Smooth muscle cell (in vitro differentiated cells): ENCODE results near the gene VASP. TPM values are rescaled to one million over a fixed set of nuclear protein-coding genes. Genes with fewer than 3 reads are reported as not detected.

ENCODE experiments used
- DNase-seq: peaks from one replicate; lab custom pipeline; 2025; ENCODE audit not compliant: unreplicated experiment; lab: John Stamatoyannopoulos, UW
- H2AFZ ChIP-seq: fragments of 200-600 bp; sonication (generic); 2 replicates; pipeline ENCODE4 v1.6.0; 2016; ENCODE audit warnings: antibody characterized with exemption, low read depth, mild to moderate bottlenecking
- H3F3A ChIP-seq: fragments of 200-600 bp; sonication (generic); 2 replicates; pipeline ENCODE4 v1.6.0; 2017; ENCODE audit warnings: antibody characterized with exemption, low read depth
- H3K27ac ChIP-seq: fragments of 200-600 bp; sonication (generic); 2 replicates; pipeline ENCODE4 v1.5.1; 2016; ENCODE audit warnings: low read depth, mild to moderate bottlenecking
- H3K27me3 ChIP-seq: fragments of 200-600 bp; sonication (generic); 2 replicates; pipeline ENCODE4 v1.6.1; 2016; ENCODE audit warnings: low read depth, mild to moderate bottlenecking
- H3K36me3 ChIP-seq: fragments of 200-600 bp; sonication (generic); 2 replicates; pipeline ENCODE4 v1.5.1; 2016; ENCODE audit warnings: low read depth
- H3K4me1 ChIP-seq: fragments of 200-600 bp; sonication (generic); 2 replicates; pipeline ENCODE4 v1.5.1; 2016; ENCODE audit warnings: low read depth
- H3K4me2 ChIP-seq: fragments of 200-600 bp; sonication (generic); 2 replicates; pipeline ENCODE4 v1.6.0; 2016; ENCODE audit warnings: mild to moderate bottlenecking
- H3K4me3 ChIP-seq: fragments of 200-600 bp; sonication (generic); 2 replicates; pipeline ENCODE4 v1.5.1; 2016; ENCODE audit warnings: mild to moderate bottlenecking
- H3K79me2 ChIP-seq: fragments of 200-600 bp; sonication (generic); 2 replicates; pipeline ENCODE4 v1.6.0; 2016; ENCODE audit warnings: low read depth, mild to moderate bottlenecking
- H3K9ac ChIP-seq: fragments of 200-600 bp; sonication (generic); 2 replicates; pipeline ENCODE4 v1.6.0; 2016; ENCODE audit warnings: low read depth
- H3K9me3 ChIP-seq: fragments of 200-600 bp; sonication (generic); replicated peaks from 2 replicates; pipeline ENCODE4 v1.5.1; 2016; ENCODE audit warnings: low read depth
- H4K20me1 ChIP-seq: fragments of 200-600 bp; sonication (generic); 2 replicates; pipeline ENCODE4 v1.6.0; 2016; ENCODE audit warnings: low read depth
- WGBS: methylation state at CpG from one replicate; pipeline ENCODE4 v1.1.7; 2016; ENCODE audit warnings: low lambda C conversion rate; 5-methylcytosine and 5-hydroxymethylcytosine counted together
- polyA plus RNA-seq: library from polyadenylated mRNA; unstranded; fragments of >200 nt; fragmentation: Nextera tagmentation; extraction: Ambion mirVana; gene quantifications from 2 replicates; pipeline ENCODE4 v1.2.1, GENCODE V29; 2016
- total RNA-seq: library from RNA; depleted of rRNA; stranded (reverse); fragments of >200 nt; gene quantifications from 2 replicates; pipeline ENCODE4 v1.2.3, GENCODE V29; 2014
- TF ChIP-seq, protein P1 (sequence below): fragments of 200-600 bp; sonication (generic); IDR thresholded peaks from 2 replicates; pipeline ENCODE4 v1.5.1; 2017; ENCODE audit warnings: borderline replicate concordance, mild to moderate bottlenecking, antibody characterized with exemption; ENCODE audit not compliant: insufficient read depth, poor library complexity, severe bottlenecking

VASP gene
- total and polyA plus RNA-seq, 2 experiments from 2014 or later: 73.6 to 75.8 TPM

- Histone ChIP-seq H3K27ac (no peak overlapping the region), H4K20me1 (peaks cover 1% of the 10 kb centered on the region), H3K4me1 (peaks cover 11% of the 10 kb centered on the region), H3K4me2 (no peak overlapping the region), H3K36me3 (no peaks in the 10 kb centered on the region), H3K27me3 (peaks cover 27% of the 10 kb centered on the region), H3K9ac (no peak overlapping the region), H3K4me3 (no peak overlapping the region), H3K9me3 (no peaks in the 10 kb centered on the region), H2AFZ (no peak overlapping the region), H3F3A (peaks cover 14% of the 10 kb centered on the region), H3K79me2 (no peaks in the 10 kb centered on the region)
- TF ChIP-seq, protein P1, sequence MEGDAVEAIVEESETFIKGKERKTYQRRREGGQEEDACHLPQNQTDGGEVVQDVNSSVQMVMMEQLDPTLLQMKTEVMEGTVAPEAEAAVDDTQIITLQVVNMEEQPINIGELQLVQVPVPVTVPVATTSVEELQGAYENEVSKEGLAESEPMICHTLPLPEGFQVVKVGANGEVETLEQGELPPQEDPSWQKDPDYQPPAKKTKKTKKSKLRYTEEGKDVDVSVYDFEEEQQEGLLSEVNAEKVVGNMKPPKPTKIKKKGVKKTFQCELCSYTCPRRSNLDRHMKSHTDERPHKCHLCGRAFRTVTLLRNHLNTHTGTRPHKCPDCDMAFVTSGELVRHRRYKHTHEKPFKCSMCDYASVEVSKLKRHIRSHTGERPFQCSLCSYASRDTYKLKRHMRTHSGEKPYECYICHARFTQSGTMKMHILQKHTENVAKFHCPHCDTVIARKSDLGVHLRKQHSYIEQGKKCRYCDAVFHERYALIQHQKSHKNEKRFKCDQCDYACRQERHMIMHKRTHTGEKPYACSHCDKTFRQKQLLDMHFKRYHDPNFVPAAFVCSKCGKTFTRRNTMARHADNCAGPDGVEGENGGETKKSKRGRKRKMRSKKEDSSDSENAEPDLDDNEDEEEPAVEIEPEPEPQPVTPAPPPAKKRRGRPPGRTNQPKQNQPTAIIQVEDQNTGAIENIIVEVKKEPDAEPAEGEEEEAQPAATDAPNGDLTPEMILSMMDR: no peak
- no peak for DNase-seq
- 48% methylated on average over 8 of the region's 8 CpGs for WGBS
These were observed 6.2 kb upstream of the VASP start for GRCh38 chr19:45500918-45501729.

GRCh38 chr19:45501730-45502014 lies 5.6 kb upstream of the VASP start:
- no peak for DNase-seq
- H3K4me3 ChIP-seq: no peak overlapping the region

GRCh38 chr19:45502111-45502510 lies 5.2 kb upstream of the VASP start:
- Histone ChIP-seq H3K79me2 (no peaks in the 10 kb centered on the region), H3K9me3 (no peaks in the 10 kb centered on the region), H3K27ac (no peak overlapping the region), H2AFZ (no peak overlapping the region), H4K20me1 (no peaks in the 10 kb centered on the region), H3K4me1 (peaks cover 11% of the 10 kb centered on the region), H3K27me3 (peaks cover 27% of the 10 kb centered on the region), H3K4me3 (no peak overlapping the region), H3K9ac (no peak overlapping the region), H3K36me3 (no peaks in the 10 kb centered on the region), H3F3A (peaks cover 16% of the 10 kb centered on the region), H3K4me2 (no peak overlapping the region)
- 79% methylated on average over 5 of the region's 5 CpGs for WGBS
- TF ChIP-seq, protein P1: no peak
- DNase-seq: no peak

More at GRCh38 chr19:45501730-45502014, 5.6 kb upstream of the VASP start:
- no peak overlapping the region for H3K27ac ChIP-seq
- no peaks in the 10 kb centered on the region for H3K9me3 ChIP-seq
- H4K20me1 ChIP-seq: no peaks in the 10 kb centered on the region
- peaks cover 11% of the 10 kb centered on the region for H3K4me1 ChIP-seq
- H3K36me3 ChIP-seq: no peaks in the 10 kb centered on the region
- H3F3A ChIP-seq: peaks cover 16% of the 10 kb centered on the region
- H3K27me3 ChIP-seq: peaks cover 27% of the 10 kb centered on the region
- H3K79me2 ChIP-seq: no peaks in the 10 kb centered on the region
- H2AFZ ChIP-seq: no peak overlapping the region
- 69% methylated on average over 2 of the region's 2 CpGs for WGBS
- TF ChIP-seq, protein P1: no peak
- H3K4me2 ChIP-seq: no peak overlapping the region
- H3K9ac ChIP-seq: no peak overlapping the region

DNA sequence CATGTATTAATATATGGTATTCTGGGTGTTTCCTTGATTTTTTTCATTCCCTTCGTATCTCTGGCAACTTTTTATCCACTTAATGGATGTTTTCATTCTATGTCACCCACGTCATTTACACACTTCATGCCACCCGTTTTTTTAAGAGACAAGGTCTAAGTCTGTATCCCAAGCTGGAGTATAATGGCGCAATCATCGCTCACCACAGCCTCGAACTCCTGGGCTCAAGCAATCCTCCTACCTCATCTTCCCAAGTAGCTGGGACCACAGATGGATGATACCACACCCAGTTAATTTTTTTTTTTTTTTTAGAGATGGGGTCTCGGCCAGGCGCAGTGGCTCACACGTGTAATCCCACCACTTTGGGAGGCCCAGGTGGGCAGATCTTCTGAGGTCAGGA lies 3.4 kb upstream of the VASP start:
- Histone ChIP-seq H3K4me2 (no peak overlapping the region), H3F3A (peaks cover 16% of the 10 kb centered on the region), H3K27me3 (peaks cover 10% of the 10 kb centered on the region), H3K4me1 (peaks cover 4% of the 10 kb centered on the region), H3K4me3 (no peak overlapping the region), H3K9me3 (no peaks in the 10 kb centered on the region), H3K79me2 (peaks cover 17% of the 10 kb centered on the region), H3K27ac (no peak overlapping the region), H2AFZ (no peak overlapping the region), H4K20me1 (no peaks in the 10 kb centered on the region), H3K36me3 (no peaks in the 10 kb centered on the region), H3K9ac (no peak overlapping the region)
- 97% methylated on average over 9 of the region's 9 CpGs for WGBS
- TF ChIP-seq, protein P1: no peak
- DNase-seq: no peak
